CD4-positive, alpha-beta memory T cell (primary cell): Measurements from ENCODE around the gene ENTR1. TPM values are rescaled to one million over a fixed set of nuclear protein-coding genes. Genes with fewer than 3 reads are reported as not detected.
"Not testable (repeated sequence)": the region's sequence is repeated elsewhere in the genome, so short reads cannot be mapped to it uniquely, and the experiment has no call there.

Source experiments
- CTCF ChIA-PET: fragments of 350-600 bp; sonication (Branson Sonifier 250); formaldehyde crosslinking; loops from one replicate; lab custom pipeline; 2021; ENCODE audit warnings: inconsistent platforms; ENCODE audit not compliant: partially characterized antibody; lab: Charles Lee
- POLR2A ChIA-PET: fragments of 350-600 bp; sonication (Branson Sonifier 250); formaldehyde crosslinking; loops from one replicate; lab custom pipeline; 2021; ENCODE audit not compliant: partially characterized antibody; lab: Charles Lee
- DNase-seq, 5 donors: peaks; one replicate each; pipeline versions ENCODE4 v3.0.0 to v3.0.0-alpha.2; 2020 to 2022; ENCODE audit warnings: mixed read lengths in 1 of 5
- H3K27ac ChIP-seq: one replicate; pipeline ENCODE4 v1.7.0; 2013; ENCODE audit warnings: low read depth, low read length
- H3K27me3 ChIP-seq: 2 replicates; pipeline ENCODE4 v1.7.0; 2013; ENCODE audit warnings: mild to moderate bottlenecking, low read length, moderate library complexity; ENCODE audit not compliant: insufficient read depth
- H3K36me3 ChIP-seq: 2 replicates; pipeline ENCODE4 v1.7.0; 2013; ENCODE audit warnings: mild to moderate bottlenecking, low read length, moderate library complexity; ENCODE audit not compliant: insufficient read depth
- H3K4me1 ChIP-seq: 2 replicates; pipeline ENCODE4 v1.7.0; 2013; ENCODE audit warnings: mild to moderate bottlenecking, low read length, moderate library complexity; ENCODE audit not compliant: insufficient read depth
- H3K4me3 ChIP-seq, 2 donors: one replicate each; pipeline ENCODE4 v1.7.0; 2013; ENCODE audit warnings: low read length in 2 of 2, mild to moderate bottlenecking in 1 of 2
- H3K9me3 ChIP-seq, 2 donors: one replicate each; pipeline ENCODE4 v1.7.0; 2013; ENCODE audit warnings: low read length in 2 of 2, control low read depth in 1 of 2; ENCODE audit not compliant: control insufficient read depth in 1 of 2
- H3K27ac Mint-ChIP-seq, 7 donors: one replicate each; pipeline ENCODE4 v1.8.0; 2020 to 2021; ENCODE audit warnings: mixed read lengths in 7 of 7, mild to moderate bottlenecking in 6 of 7, inconsistent platforms in 3 of 7, moderate library complexity in 3 of 7
- H3K27me3 Mint-ChIP-seq, 2 donors: one replicate each; pipeline ENCODE4 v1.8.0; 2020 to 2021; ENCODE audit warnings: mixed read lengths in 2 of 2
- H3K36me3 Mint-ChIP-seq, 2 donors: one replicate each; pipeline ENCODE4 v1.8.0; 2020 to 2021; ENCODE audit warnings: mixed read lengths in 2 of 2, inconsistent platforms in 1 of 2, mild to moderate bottlenecking in 1 of 2
- H3K4me1 Mint-ChIP-seq, 4 donors: one replicate each; pipeline ENCODE4 v1.8.0; 2020 to 2021; ENCODE audit warnings: mixed read lengths in 4 of 4, mild to moderate bottlenecking in 1 of 4
- H3K4me3 Mint-ChIP-seq, 8 donors: one replicate each; pipeline ENCODE4 v1.8.0; 2020 to 2021; ENCODE audit warnings: mixed read lengths in 8 of 8, mild to moderate bottlenecking in 7 of 8, moderate library complexity in 6 of 8, inconsistent platforms in 3 of 8
- H3K9me3 Mint-ChIP-seq, 8 donors: one replicate each; pipeline ENCODE4 v1.8.0; 2020 to 2021; ENCODE audit warnings: mixed read lengths in 8 of 8, mild to moderate bottlenecking in 5 of 8, inconsistent platforms in 3 of 8, moderate library complexity in 1 of 8
- intact Hi-C: fragments of 100-400 bp; cut with micrococcal nuclease; formaldehyde crosslinking; loops from one replicate; pipeline ENCODE4 v1.15.1; 2023
- polyA plus RNA-seq, 2 donors: library from polyadenylated mRNA; unstranded; fragments of 300-500 nt; fragmentation: Illumina TruSeq; gene quantifications; one replicate each; pipeline ENCODE4 v1.2.3, GENCODE V29; 2021
- total RNA-seq, 2 experiments: library from RNA; stranded (reverse); gene quantifications; one replicate each; pipeline ENCODE4 v1.2.3, GENCODE V29; 2021

Gene ENTR1
- total and polyA plus RNA-seq, 4 experiments from 2014 or later, result 8.3 to 85.9 (median 47.8) TPM

GRCh38 chr9:136407911-136408310 lies 2.5 kb downstream of the ENTR1 start:
- ChIA-PET CTCF (interaction anchor here (0.5 to 2.5 kb wide), 2 partner anchors 7 to 802 kb away, joined by 3 to 20 read pairs; partner anchors contain the start of gene SNAPC4), POLR2A (interaction anchor here (1.4 to 4.6 kb wide), 2 partner anchors 8 to 45 kb away, joined by 4 to 36 read pairs; partner anchors contain the start of genes DNLZ and SNAPC4)
- DNase-seq, result peak in 1 of 5 donors; percentile 56
- H3K9me3 ChIP-seq, result no peaks in the 10 kb centered on the region
- peaks cover 63% of the 10 kb centered on the region for H3K4me1 ChIP-seq
- H3K4me3 Mint-ChIP-seq, result peak overlapping the region in 4 of 8 donors; percentile 33 to 61 (median 47)
- H3K36me3 ChIP-seq, result peaks cover 21% of the 10 kb centered on the region
- H3K27ac Mint-ChIP-seq, result peak overlapping the region in 3 of 7 donors; percentile 30 to 80 (median 72)
- no peaks in the 10 kb centered on the region for H3K27me3 ChIP-seq
- intact Hi-C loops, result loop anchor here (10.0 kb wide), 1 partner anchor 137 kb away; the partner anchor contains the start of gene NOTCH1
- no peaks in the 10 kb centered on the region for H3K27me3 Mint-ChIP-seq
- peaks cover 19 to 49% of the 10 kb centered on the region in 2 donors for H3K36me3 Mint-ChIP-seq
- peaks cover 41 to 77% (median 61%) of the 10 kb centered on the region in 4 donors for H3K4me1 Mint-ChIP-seq
- H3K4me3 ChIP-seq, result no peak overlapping the region
- no peak overlapping the region for H3K27ac ChIP-seq
- H3K9me3 Mint-ChIP-seq, result peaks cover 0 to 2% (median 0%) of the 10 kb centered on the region in 8 donors

DNA sequence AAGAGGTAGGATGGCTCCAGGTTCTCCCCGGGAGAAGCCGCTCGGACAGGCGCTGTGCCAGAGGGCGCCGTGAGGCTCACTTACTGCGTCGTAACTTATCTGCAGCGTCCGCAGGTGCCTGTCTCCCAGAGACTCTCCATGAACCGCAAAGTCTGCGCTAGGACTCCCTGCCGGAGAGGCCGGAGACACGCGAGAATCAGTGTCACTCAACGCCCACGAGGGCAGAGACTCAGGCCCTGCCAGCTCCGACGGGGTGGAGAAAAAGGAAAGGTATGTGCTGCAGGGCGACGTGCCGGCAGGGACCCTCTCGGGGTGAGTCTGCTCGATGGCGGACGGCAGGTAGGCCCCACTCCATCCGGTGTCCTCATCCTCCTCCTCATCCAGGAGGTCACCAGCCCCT lies 3.4 kb downstream of the ENTR1 start:
- Mint-ChIP-seq H3K36me3 (peaks cover 18 to 43% of the 10 kb centered on the region in 2 donors), H3K4me3 (peak overlapping the region in 1 of 8 donors; percentile 46), H3K4me1 (peaks cover 43 to 80% (median 63%) of the 10 kb centered on the region in 4 donors), H3K27ac (peak overlapping the region in 2 of 7 donors; percentile 52 to 63)
- H3K27ac ChIP-seq, H3K27me3 ChIP-seq, H3K9me3 ChIP-seq, CTCF ChIA-PET, H3K9me3 Mint-ChIP-seq, DNase-seq, H3K4me3 ChIP-seq, H3K27me3 Mint-ChIP-seq: not testable (repeated sequence)
- intact Hi-C loops, result loop anchor here (10.0 kb wide), 1 partner anchor 138 kb away; the partner anchor contains the start of gene NOTCH1
- H3K36me3 ChIP-seq, result peaks cover 18% of the 10 kb centered on the region
- peaks cover 67% of the 10 kb centered on the region for H3K4me1 ChIP-seq
- POLR2A ChIA-PET, result interaction anchor here (1.4 to 1.5 kb wide), 2 partner anchors 31 to 44 kb away, joined by 4 read pairs; partner anchors contain the start of gene DNLZ

- Histone ChIP-seq H3K36me3 (peaks cover 18% of the 10 kb centered on the region), H3K27ac (peak overlapping the region; percentile 70), H3K4me1 (peaks cover 55% of the 10 kb centered on the region)
- not testable (repeated sequence) for DNase-seq, H3K4me3 ChIP-seq, H3K27me3 ChIP-seq, H3K27me3 Mint-ChIP-seq, H3K9me3 ChIP-seq, H3K9me3 Mint-ChIP-seq
- peaks cover 34 to 78% (median 52%) of the 10 kb centered on the region in 4 donors for H3K4me1 Mint-ChIP-seq
- CTCF ChIA-PET, result interaction anchor here (1.4 kb wide), 1 partner anchor 42 kb away, joined by 3 read pairs; the partner anchor contains the start of gene DNLZ
- peaks cover 18 to 34% of the 10 kb centered on the region in 2 donors for H3K36me3 Mint-ChIP-seq
- POLR2A ChIA-PET, result interaction anchor here (1.5 kb wide), 1 partner anchor 33 kb away, joined by 4 read pairs; no protein-coding TSS in a partner anchor
- peak overlapping the region in 5 of 7 donors; percentile 27 to 90 (median 56) for H3K27ac Mint-ChIP-seq
- intact Hi-C loops, result loop anchor here (10.0 kb wide), 1 partner anchor 139 kb away; the partner anchor contains the start of gene NOTCH1
- H3K4me3 Mint-ChIP-seq, result peak overlapping the region in 3 of 8 donors; percentile 15 to 95 (median 44)
Observed at GRCh38 chr9:136405904-136406303, 4.5 kb downstream of the ENTR1 start.

DNA sequence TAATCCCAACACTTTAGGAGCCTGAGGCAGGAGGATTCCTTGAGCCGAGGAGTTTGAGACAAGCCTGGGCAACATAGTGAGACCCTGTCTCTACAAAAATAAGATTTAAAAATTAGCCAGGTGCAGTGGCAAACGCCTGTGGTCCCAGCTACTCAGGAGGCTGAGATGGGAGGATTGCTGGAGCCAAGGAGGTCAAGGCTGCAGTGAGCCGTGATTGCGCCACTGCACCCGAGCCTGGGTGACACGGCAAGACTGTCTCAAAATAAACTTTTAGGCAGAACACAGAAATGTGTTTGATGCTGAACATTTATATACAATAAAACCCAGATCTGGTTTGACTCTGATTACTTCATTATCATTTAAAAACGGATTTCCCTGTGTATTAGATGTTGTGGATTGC lies 4.9 kb downstream of the ENTR1 start:
- no peak overlapping the region for H3K4me3 ChIP-seq
- ChIA-PET CTCF (interaction anchor here (1.4 kb wide), 1 partner anchor 42 kb away, joined by 3 read pairs; the partner anchor contains the start of gene DNLZ), POLR2A (no interaction called here)
- Mint-ChIP-seq H3K4me3 (peak overlapping the region in 4 of 8 donors; percentile 15 to 95 (median 63)), H3K9me3 (no peaks in the 10 kb centered on the region), H3K4me1 (peaks cover 34 to 74% (median 55%) of the 10 kb centered on the region in 4 donors), H3K36me3 (peaks cover 18 to 32% of the 10 kb centered on the region in 2 donors), H3K27ac (peak overlapping the region in 5 of 7 donors; percentile 6 to 97 (median 93)), H3K27me3 (no peaks in the 10 kb centered on the region)
- peaks cover 57% of the 10 kb centered on the region for H3K4me1 ChIP-seq
- H3K36me3 ChIP-seq, result peaks cover 18% of the 10 kb centered on the region
- peak overlapping the region; percentile 70 for H3K27ac ChIP-seq
- no peaks in the 10 kb centered on the region for H3K9me3 ChIP-seq
- no peaks in the 10 kb centered on the region for H3K27me3 ChIP-seq
- DNase-seq, result no peak
- intact Hi-C loops, result loop anchor here (10.0 kb wide), 1 partner anchor 139 kb away; the partner anchor contains the start of gene NOTCH1

GRCh38 chr9:136404801-136405136 lies 5.6 kb downstream of the ENTR1 start:
- Histone ChIP-seq H3K27me3 (no peaks in the 10 kb centered on the region), H3K27ac (peak overlapping the region; percentile 70), H3K9me3 (no peaks in the 10 kb centered on the region), H3K36me3 (peaks cover 18% of the 10 kb centered on the region), H3K4me1 (peaks cover 60% of the 10 kb centered on the region), H3K4me3 (peak overlapping the region in 1 of 2 donors; percentile 49)
- H3K27me3 Mint-ChIP-seq, result no peaks in the 10 kb centered on the region
- H3K27ac Mint-ChIP-seq, result peak overlapping the region; percentile 87 to 97 (median 93)
- intact Hi-C loops, result loop anchor here (5.0 to 10.0 kb wide), 2 partner anchors 137 to 140 kb away; partner anchors contain the start of gene NOTCH1
- peaks cover 32 to 67% (median 54%) of the 10 kb centered on the region in 4 donors for H3K4me1 Mint-ChIP-seq
- DNase-seq, result no peak
- no peaks in the 10 kb centered on the region for H3K9me3 Mint-ChIP-seq
- peaks cover 18 to 29% of the 10 kb centered on the region in 2 donors for H3K36me3 Mint-ChIP-seq
- H3K4me3 Mint-ChIP-seq, result peak overlapping the region; percentile 69 to 95 (median 80)
- POLR2A ChIA-PET, result interaction anchor here (1.5 to 2.3 kb wide), 3 partner anchors 9 to 323 kb away, joined by 5 to 22 read pairs (median 6); partner anchors contain the start of gene DNLZ
- CTCF ChIA-PET, result interaction anchor here (1.4 kb wide), 1 partner anchor 41 kb away, joined by 3 read pairs; the partner anchor contains the start of gene DNLZ

DNA sequence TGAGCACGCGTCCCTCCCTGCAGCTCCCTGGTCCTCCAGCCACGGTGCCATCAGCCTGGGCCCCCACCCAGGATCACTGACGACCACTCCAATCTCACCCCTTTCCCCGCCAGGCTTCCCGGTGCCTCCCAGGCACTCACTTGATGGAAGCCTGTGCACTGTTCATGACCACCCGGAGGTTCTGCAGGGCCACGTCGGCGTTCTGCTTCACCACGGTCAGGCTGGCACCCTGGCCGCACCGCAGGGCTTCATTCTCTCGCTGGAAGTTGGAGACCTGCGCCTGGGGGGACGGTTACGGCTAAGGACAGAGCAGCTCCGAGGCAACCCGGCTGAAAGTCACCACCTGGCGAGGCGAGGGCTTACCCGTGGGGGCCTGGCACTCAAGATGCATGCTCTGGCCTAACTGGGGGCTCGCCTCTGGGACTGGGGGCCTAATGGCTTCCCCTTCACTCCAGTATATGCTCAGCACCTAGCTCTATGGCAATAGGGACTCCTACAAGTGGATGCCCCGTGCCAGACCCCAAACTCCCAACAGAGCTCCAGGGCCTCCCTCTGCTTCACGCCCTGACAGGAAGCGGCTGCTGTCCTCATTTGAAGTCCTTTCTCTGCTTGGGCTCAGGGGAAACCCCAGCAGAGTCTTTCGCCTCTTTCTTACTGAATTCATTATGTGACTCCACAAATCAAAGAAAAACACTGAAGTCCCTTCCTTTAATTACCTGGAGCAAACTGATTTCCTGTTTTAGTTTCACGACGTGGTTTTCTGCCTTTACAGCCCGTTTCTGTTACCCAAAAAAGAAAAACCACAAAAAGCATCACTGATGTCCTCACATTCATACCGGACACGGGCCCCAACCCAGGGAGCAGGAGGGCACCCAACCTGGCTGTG lies 6.3 kb downstream of the ENTR1 start:
- Histone ChIP-seq H3K4me1 (peaks cover 58% of the 10 kb centered on the region), H3K9me3 (no peaks in the 10 kb centered on the region), H3K4me3 (peak overlapping the region in 1 of 2 donors; percentile 49), H3K27me3 (no peaks in the 10 kb centered on the region), H3K36me3 (peaks cover 18% of the 10 kb centered on the region), H3K27ac (peak overlapping the region; percentile 70)
- Mint-ChIP-seq H3K27me3 (no peaks in the 10 kb centered on the region), H3K9me3 (no peaks in the 10 kb centered on the region), H3K4me1 (peaks cover 31 to 65% (median 52%) of the 10 kb centered on the region in 4 donors), H3K4me3 (peak overlapping the region; percentile 69 to 95 (median 80)), H3K36me3 (peaks cover 18 to 29% of the 10 kb centered on the region in 2 donors), H3K27ac (peak overlapping the region; percentile 89 to 97 (median 93))
- peak; percentile 26 to 78 (median 34) for DNase-seq
- POLR2A ChIA-PET, result interaction anchor here (0.8 to 2.3 kb wide), 7 partner anchors 10 to 324 kb away, joined by 3 to 22 read pairs (median 3); partner anchors contain the start of genes DNLZ and INPP5E
- intact Hi-C loops, result loop anchor here (5.0 to 10.0 kb wide), 2 partner anchors 137 to 141 kb away; partner anchors contain the start of gene NOTCH1
- CTCF ChIA-PET, result interaction anchor here (1.1 to 3.9 kb wide), 4 partner anchors 7 to 295 kb away, joined by 3 to 20 read pairs (median 4); partner anchors contain the start of gene DNLZ
